Forelimb muscle (tissue), 1 donor: Measurements from ENCODE around the gene DDX5. TPM values are rescaled to one million over a fixed set of nuclear protein-coding genes. Genes with fewer than 3 reads are reported as not detected.
A peak's percentile ranks its signal among the peaks of the same experiment; 100 is the strongest.

Experiments used
- DNase-seq: peaks from one replicate; pipeline ENCODE4 v3.0.0-alpha.2; 2013; ENCODE audit warnings: low read depth
- polyA plus RNA-seq: library from polyadenylated mRNA; unstranded; fragments of 120-200 nt; gene quantifications from one replicate; pipeline ENCODE4 v1.2.1, GENCODE V29; 2013; ENCODE audit not compliant: insufficient read length

DDX5 gene
- polyA plus RNA-seq, 1 donor, result 394 TPM

- peak; percentile 38 for DNase-seq
Measured at GRCh38 chr17:64448665-64449512, 57.2 kb downstream of the DDX5 start, which contains the start of gene MILR1. MILR1 (plus strand) TSS chr17:64449115; CDS start chr17:64449169, 54 bp downstream.

Other genes starting within 250 kb of the DDX5 start
- 22.2 TPM for gene TEX2, start 243.0 kb downstream of the DDX5 start, polyA plus RNA-seq
- gene PECAM1, start 115.4 kb downstream of the DDX5 start, polyA plus RNA-seq, result 154 TPM
- gene MILR1, start 57.2 kb downstream of the DDX5 start, polyA plus RNA-seq, result 7.0 TPM
- gene POLG2, start 9.2 kb downstream of the DDX5 start, polyA plus RNA-seq, result 26.6 TPM
- 59.3 TPM for gene CEP95, start 688 bp upstream of the DDX5 start, polyA plus RNA-seq
- gene SMURF2, start 156.0 kb upstream of the DDX5 start, polyA plus RNA-seq, result 19.8 TPM